ENCODE data around the gene SSH2.

The SSH2 gene

GRCh38 chr17:29612404-29613280 lies 317.4 kb downstream of the SSH2 start:
- no peak overlapping the region for H3K4me3 ChIP-seq (ENCODE audit: low read length)
- no peak for DNase-seq (ENCODE audit: low read depth)
- H3K9ac ChIP-seq (ENCODE audit: low read length) = no peak overlapping the region
- no peaks in the 10 kb centered on the region for H3K9me3 ChIP-seq (ENCODE audit: control insufficient read depth, low read length)
- H3K27me3 ChIP-seq (replicated peaks; ENCODE audit: control insufficient read depth, insufficient read depth, low read length) = no peaks in the 10 kb centered on the region
- H3K4me1 ChIP-seq (ENCODE audit: control insufficient read depth, insufficient read depth, low read length) = peaks cover 23% of the 10 kb centered on the region
- no peaks in the 10 kb centered on the region for H3K36me3 ChIP-seq (ENCODE audit: control insufficient read depth, insufficient read depth, low read length, severe bottlenecking)

DNA sequence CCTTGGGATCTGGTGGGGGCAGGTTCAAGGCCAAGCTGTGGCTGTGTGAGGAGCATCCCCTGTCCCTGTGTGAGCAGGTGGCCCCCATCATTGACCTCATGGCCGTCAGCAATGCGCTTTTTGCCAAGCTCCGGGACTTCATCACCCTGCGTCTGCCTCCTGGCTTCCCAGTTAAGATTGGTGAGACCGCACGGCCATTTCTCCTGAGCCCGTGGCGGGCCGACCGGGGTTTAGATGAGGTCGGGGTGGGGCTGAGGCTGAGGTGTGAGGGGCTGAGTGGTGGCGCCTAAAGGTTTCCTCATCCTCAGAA lies 318.0 kb downstream of the SSH2 start:
- Histone ChIP-seq H3K27me3 (replicated peaks; ENCODE audit: control insufficient read depth, insufficient read depth, low read length) (no peaks in the 10 kb centered on the region), H3K4me1 (ENCODE audit: control insufficient read depth, insufficient read depth, low read length) (peaks cover 19% of the 10 kb centered on the region), H3K4me3 (ENCODE audit: low read length) (no peak overlapping the region), H3K9me3 (ENCODE audit: control insufficient read depth, low read length) (no peaks in the 10 kb centered on the region), H3K36me3 (ENCODE audit: control insufficient read depth, insufficient read depth, low read length, severe bottlenecking) (no peaks in the 10 kb centered on the region), H3K9ac (ENCODE audit: low read length) (no peak overlapping the region)
- no peak for DNase-seq (ENCODE audit: low read depth)

DNA sequence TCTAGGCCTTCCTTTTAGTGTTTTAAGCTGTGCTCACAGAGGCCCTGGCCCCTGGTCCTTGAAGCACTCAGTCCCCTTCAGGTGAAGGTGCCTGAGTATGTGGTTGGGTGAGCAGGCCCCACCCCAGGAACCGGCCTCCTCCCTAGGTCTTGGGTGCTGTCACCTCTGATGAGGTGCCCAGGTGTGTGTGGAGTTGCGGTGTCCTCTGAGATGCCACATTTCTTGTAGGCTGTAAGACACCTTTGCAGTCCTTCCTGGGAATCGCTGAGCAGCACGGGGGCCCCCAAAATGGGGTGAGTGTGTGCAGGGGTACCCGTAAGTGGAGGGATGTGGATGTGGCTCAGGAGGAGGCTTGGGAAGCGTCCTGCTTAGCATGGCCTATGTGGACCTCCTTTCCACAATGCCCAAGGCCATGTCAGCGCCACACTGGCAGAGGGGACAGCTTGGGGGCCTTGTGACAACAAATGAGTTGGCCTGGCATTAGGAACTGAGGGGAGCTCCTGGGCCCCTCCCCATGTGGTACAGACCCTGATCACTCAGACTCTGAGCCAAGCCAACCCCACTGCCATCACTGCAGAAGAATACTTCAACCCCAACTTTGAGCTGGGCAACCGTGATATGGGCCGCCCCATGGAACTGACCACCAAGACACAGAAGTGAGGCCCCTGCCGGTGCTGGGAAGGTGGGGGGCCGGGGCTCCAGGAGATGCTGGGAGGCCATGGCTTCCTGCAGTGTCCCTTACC lies 318.5 kb downstream of the SSH2 start:
- H3K36me3 ChIP-seq (ENCODE audit: control insufficient read depth, insufficient read depth, low read length, severe bottlenecking) = no peaks in the 10 kb centered on the region
- H3K4me3 ChIP-seq (ENCODE audit: low read length) = no peak overlapping the region
- H3K9ac ChIP-seq (ENCODE audit: low read length) = no peak overlapping the region
- no peak for DNase-seq (ENCODE audit: low read depth)
- no peaks in the 10 kb centered on the region for H3K9me3 ChIP-seq (ENCODE audit: control insufficient read depth, low read length)
- H3K4me1 ChIP-seq (ENCODE audit: control insufficient read depth, insufficient read depth, low read length) = peaks cover 19% of the 10 kb centered on the region
- no peaks in the 10 kb centered on the region for H3K27me3 ChIP-seq (replicated peaks; ENCODE audit: control insufficient read depth, insufficient read depth, low read length)

GRCh38 chr17:29610395-29610794 lies 319.6 kb downstream of the SSH2 start:
- DNase-seq (ENCODE audit: low read depth) = no peak
- H3K4me1 ChIP-seq (ENCODE audit: control insufficient read depth, insufficient read depth, low read length) = peaks cover 13% of the 10 kb centered on the region
- no peaks in the 10 kb centered on the region for H3K27me3 ChIP-seq (replicated peaks; ENCODE audit: control insufficient read depth, insufficient read depth, low read length)
- no peaks in the 10 kb centered on the region for H3K36me3 ChIP-seq (ENCODE audit: control insufficient read depth, insufficient read depth, low read length, severe bottlenecking)
- H3K9me3 ChIP-seq (ENCODE audit: control insufficient read depth, low read length) = no peaks in the 10 kb centered on the region
- no peak overlapping the region for H3K4me3 ChIP-seq (ENCODE audit: low read length)
- H3K9ac ChIP-seq (ENCODE audit: low read length) = no peak overlapping the region

GRCh38 chr17:29608986-29609385 lies 321.0 kb downstream of the SSH2 start:
- Histone ChIP-seq H3K27me3 (replicated peaks; ENCODE audit: control insufficient read depth, insufficient read depth, low read length) (no peaks in the 10 kb centered on the region), H3K9ac (ENCODE audit: low read length) (no peak overlapping the region), H3K4me1 (ENCODE audit: control insufficient read depth, insufficient read depth, low read length) (peaks cover 6% of the 10 kb centered on the region), H3K4me3 (ENCODE audit: low read length) (no peak overlapping the region), H3K9me3 (ENCODE audit: control insufficient read depth, low read length) (no peaks in the 10 kb centered on the region), H3K36me3 (ENCODE audit: control insufficient read depth, insufficient read depth, low read length, severe bottlenecking) (no peaks in the 10 kb centered on the region)
- no peak for DNase-seq (ENCODE audit: low read depth)

GRCh38 chr17:29607557-29608195 lies 322.4 kb downstream of the SSH2 start:
- no peak overlapping the region for H3K4me3 ChIP-seq (ENCODE audit: low read length)
- DNase-seq (ENCODE audit: low read depth) = no peak

DNA sequence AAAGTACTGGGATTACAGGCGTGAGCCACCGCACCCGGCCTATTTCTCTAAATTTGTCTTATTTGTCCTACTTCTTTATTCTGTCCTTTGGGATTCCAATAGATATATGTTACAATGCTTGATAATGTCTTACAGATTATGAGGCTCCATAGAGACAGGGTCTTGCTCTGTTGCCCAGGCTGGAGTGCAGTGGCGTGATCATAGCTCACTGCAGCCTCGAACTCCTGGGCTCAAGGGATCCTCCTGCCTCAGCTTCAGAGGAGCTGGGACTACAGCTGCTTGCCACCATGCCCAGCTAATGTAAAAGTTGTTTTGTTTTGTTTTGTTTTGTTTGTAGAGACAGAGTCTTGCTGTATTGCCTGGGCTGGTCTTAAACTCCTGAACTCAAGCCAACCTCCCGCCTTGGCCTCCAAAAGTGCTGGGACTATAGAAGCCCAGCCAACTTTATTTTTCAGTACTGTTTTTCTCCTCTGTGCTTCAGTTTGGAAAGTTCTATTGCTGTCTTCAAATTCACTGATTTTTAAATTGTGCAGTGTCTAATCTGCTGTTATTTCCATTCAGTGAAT lies 326.8 kb downstream of the SSH2 start:
- Histone ChIP-seq H3K9ac (ENCODE audit: low read length) (no peak overlapping the region), H3K4me3 (ENCODE audit: low read length) (no peak overlapping the region), H3K4me1 (ENCODE audit: control insufficient read depth, insufficient read depth, low read length) (no peaks in the 10 kb centered on the region), H3K36me3 (ENCODE audit: control insufficient read depth, insufficient read depth, low read length, severe bottlenecking) (no peaks in the 10 kb centered on the region), H3K27me3 (replicated peaks; ENCODE audit: control insufficient read depth, insufficient read depth, low read length) (no peaks in the 10 kb centered on the region), H3K9me3 (ENCODE audit: control insufficient read depth, low read length) (no peaks in the 10 kb centered on the region)
- DNase-seq (ENCODE audit: low read depth) = no peak

More at GRCh38 chr17:29607557-29608195, 322.4 kb downstream of the SSH2 start:
- Histone ChIP-seq H3K9me3 (ENCODE audit: control insufficient read depth, low read length) (no peaks in the 10 kb centered on the region), H3K4me1 (ENCODE audit: control insufficient read depth, insufficient read depth, low read length) (no peaks in the 10 kb centered on the region), H3K36me3 (ENCODE audit: control insufficient read depth, insufficient read depth, low read length, severe bottlenecking) (no peaks in the 10 kb centered on the region), H3K9ac (ENCODE audit: low read length) (no peak overlapping the region), H3K27me3 (replicated peaks; ENCODE audit: control insufficient read depth, insufficient read depth, low read length) (no peaks in the 10 kb centered on the region)

DNA sequence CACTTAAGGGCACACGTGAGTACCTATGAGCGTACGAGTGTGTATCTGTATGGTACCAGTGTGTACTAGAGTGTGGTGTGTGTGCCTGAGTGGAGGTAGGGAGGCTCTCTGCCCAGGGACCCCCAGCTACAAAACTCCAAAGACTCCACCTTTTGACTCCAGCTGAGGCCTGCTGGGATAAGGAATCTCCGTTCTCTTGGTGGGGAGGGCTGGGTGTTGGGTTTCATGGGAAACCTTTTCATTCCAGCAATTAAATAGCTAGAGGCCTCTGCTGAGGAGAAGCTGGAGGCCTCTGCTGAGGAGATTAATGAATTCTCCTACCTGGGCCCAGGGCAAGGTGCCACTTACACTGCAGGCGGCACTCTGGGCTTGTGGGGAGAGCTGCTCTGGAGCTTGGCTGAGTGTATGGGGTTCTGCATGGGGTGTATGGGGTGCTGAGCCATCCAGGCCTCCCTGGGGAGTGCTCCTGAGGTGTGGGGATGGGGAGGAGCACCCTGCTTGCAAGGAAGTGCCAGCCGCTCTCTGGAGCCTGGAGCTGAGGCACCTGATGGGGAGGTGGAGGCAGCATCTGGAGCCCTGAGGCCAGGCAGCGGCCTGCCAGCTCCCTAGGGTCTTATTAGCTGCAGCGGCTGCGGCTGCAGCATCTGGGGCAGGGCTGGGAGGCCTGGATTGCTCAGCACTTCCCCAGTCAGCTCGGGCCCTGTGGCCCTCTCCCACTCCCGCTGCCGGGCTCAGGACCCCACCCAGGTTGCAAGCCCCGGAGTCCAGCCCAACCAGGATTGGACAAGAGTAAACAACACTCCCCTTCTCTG lies 332.5 kb downstream of the SSH2 start:
- H3K4me1 ChIP-seq (ENCODE audit: control insufficient read depth, insufficient read depth, low read length) = peaks cover 37% of the 10 kb centered on the region
- no peaks in the 10 kb centered on the region for H3K27me3 ChIP-seq (replicated peaks; ENCODE audit: control insufficient read depth, insufficient read depth, low read length)
- no peaks in the 10 kb centered on the region for H3K9me3 ChIP-seq (ENCODE audit: control insufficient read depth, low read length)
- H3K4me3 ChIP-seq (ENCODE audit: low read length) = no peak overlapping the region
- no peak for DNase-seq (ENCODE audit: low read depth)
- no peaks in the 10 kb centered on the region for H3K36me3 ChIP-seq (ENCODE audit: control insufficient read depth, insufficient read depth, low read length, severe bottlenecking)
- H3K9ac ChIP-seq (ENCODE audit: low read length) = no peak overlapping the region

- Histone ChIP-seq H3K4me3 (ENCODE audit: low read length) (no peak overlapping the region), H3K27me3 (replicated peaks; ENCODE audit: control insufficient read depth, insufficient read depth, low read length) (no peaks in the 10 kb centered on the region), H3K9ac (ENCODE audit: low read length) (no peak overlapping the region), H3K36me3 (ENCODE audit: control insufficient read depth, insufficient read depth, low read length, severe bottlenecking) (no peaks in the 10 kb centered on the region), H3K9me3 (ENCODE audit: control insufficient read depth, low read length) (no peaks in the 10 kb centered on the region), H3K4me1 (ENCODE audit: control insufficient read depth, insufficient read depth, low read length) (peaks cover 44% of the 10 kb centered on the region)
- no peak for DNase-seq (ENCODE audit: low read depth)
Observed at GRCh38 chr17:29596811-29597210, 333.2 kb downstream of the SSH2 start.

- no peak for DNase-seq (ENCODE audit: low read depth)
- Histone ChIP-seq H3K9ac (ENCODE audit: low read length) (no peak overlapping the region), H3K4me3 (ENCODE audit: low read length) (no peak overlapping the region), H3K27me3 (replicated peaks; ENCODE audit: control insufficient read depth, insufficient read depth, low read length) (no peaks in the 10 kb centered on the region), H3K36me3 (ENCODE audit: control insufficient read depth, insufficient read depth, low read length, severe bottlenecking) (no peaks in the 10 kb centered on the region), H3K4me1 (ENCODE audit: control insufficient read depth, insufficient read depth, low read length) (peaks cover 51% of the 10 kb centered on the region), H3K9me3 (ENCODE audit: control insufficient read depth, low read length) (no peaks in the 10 kb centered on the region)
Observed at GRCh38 chr17:29595943-29596774, 333.9 kb downstream of the SSH2 start.
